K562 (cell line): ENCODE data around the gene STX1B. TPM values are rescaled to one million over a fixed set of nuclear protein-coding genes. Genes with fewer than 3 reads are reported as not detected.

Experiments
- BRF2 ChIP-seq: IDR thresholded peaks from 3 replicates; pipeline ENCODE4 v1.6.1; 2011; ENCODE audit warnings: borderline replicate concordance, mild to moderate bottlenecking; ENCODE audit not compliant: insufficient read length, insufficient read depth
- CBX1 ChIP-seq: sonication (generic); IDR thresholded peaks from 2 replicates; pipeline ENCODE4 v1.6.1; 2016; ENCODE audit warnings: antibody characterized with exemption, low read depth, mild to moderate bottlenecking
- ELF2 ChIP-seq: fragments of 250-450 bp; sonication (Bioruptor Pico); IDR thresholded peaks from 2 replicates; pipeline ENCODE4 v1.5.0; 2021; ENCODE audit warnings: mild to moderate bottlenecking
- GABPA ChIP-seq: fragments of 200-800 bp; sonication (Bioruptor generic); conservative IDR thresholded peaks from 2 replicates; pipeline ENCODE4 v1.6.1; 2016; ENCODE audit warnings: low read depth, missing genetic modification characterization, missing compliant biosample characterization
- GABPB1 ChIP-seq: sonication (generic); formaldehyde crosslinking; IDR thresholded peaks from 2 replicates; pipeline ENCODE4 v1.8.0; 2022; ENCODE audit warnings: mild to moderate bottlenecking, missing genetic modification reagents
- L3MBTL2 ChIP-seq: fragments of 450-650 bp; IDR thresholded peaks from 2 replicates; pipeline ENCODE4 v1.6.1; 2016; ENCODE audit warnings: mild to moderate bottlenecking, moderate library complexity
- PHF8 ChIP-seq: fragments of 200-600 bp; sonication (generic); IDR thresholded peaks from 2 replicates; pipeline ENCODE4 v1.6.1; 2012; ENCODE audit warnings: mixed run types, mild to moderate bottlenecking, inconsistent platforms, low read length, moderate library complexity, borderline replicate concordance
- PYGO2 ChIP-seq: fragments of 450-650 bp; IDR thresholded peaks from 2 replicates; pipeline ENCODE4 v1.6.1; 2016; ENCODE audit warnings: mild to moderate bottlenecking, missing genetic modification characterization, moderate library complexity, missing compliant biosample characterization
- SPI1 ChIP-seq: IDR thresholded peaks from 2 replicates; pipeline ENCODE4 v1.6.1; 2011; ENCODE audit warnings: low read depth, low read length, control low read depth, borderline replicate concordance
- XRCC4 ChIP-seq: IDR thresholded peaks from one replicate; pipeline ENCODE4 v1.6.1; 2011; ENCODE audit not compliant: insufficient read depth, insufficient read length; ENCODE audit errors: extremely low read depth
- ZBTB40 ChIP-seq, 2 experiments: fragments of 450-650 bp in 1 of 2; sonication (generic) in 1 of 2; formaldehyde crosslinking in 1 of 2; IDR thresholded peaks; 2 replicates each; pipeline versions ENCODE4 v1.7.1 to v1.9.0; 2016 to 2022; ENCODE audit warnings: inconsistent platforms in 1 of 2, mild to moderate bottlenecking in 1 of 2, missing genetic modification reagents in 1 of 2
- ZFX ChIP-seq: sonication (generic); formaldehyde crosslinking; IDR thresholded peaks from 2 replicates; pipeline ENCODE4 v1.8.0; 2022; ENCODE audit warnings: mild to moderate bottlenecking, missing genetic modification reagents, moderate library complexity
- ZNF316 ChIP-seq: fragments of 450-650 bp; IDR thresholded peaks from 2 replicates; pipeline ENCODE4 v1.6.1; 2016
- ZNF696 ChIP-seq: fragments of 250-450 bp; sonication (Bioruptor Pico); conservative IDR thresholded peaks from 2 replicates; pipeline ENCODE4 v1.4.0; 2020; ENCODE audit warnings: mild to moderate bottlenecking, moderate library complexity
- polyA plus RNA-seq, 8 experiments: library from polyadenylated mRNA; depleted of rRNA in 4 of 8; stranded (reverse) in 5 of 8; unstranded in 3 of 8; fragments of >200 nt; fragmentation: Nextera tagmentation in 2 of 8; fragmentation: Illumina TruSeq in 1 of 8; extraction: Ambion mirVana in 2 of 8; extraction: Trizol in 1 of 8; gene quantifications; 2 replicates each; pipeline versions ENCODE4 v1.2.1 to v1.2.3, GENCODE V29; 2011 to 2014; ENCODE audit warnings: inconsistent platforms in 1 of 8, missing spikeins in 1 of 8
- total RNA-seq, 7 experiments: library from RNA; depleted of rRNA in 6 of 7; stranded (reverse); fragments of >200 nt in 6 of 7; fragmentation: Illumina TruSeq in 2 of 7; extraction: Trizol in 2 of 7; gene quantifications; 2 replicates each; pipeline versions ENCODE4 v1.2.1 to v1.2.3, GENCODE V29; 2011 to 2021; ENCODE audit warnings: low replicate concordance in 1 of 7

Gene STX1B
- total and polyA plus RNA-seq, 9 of the 15 experiments (the other 6 are each of a cell fraction or from before 2014, with no cell fraction given): 0.07 to 2.5 (median 0.86) TPM

DNA sequence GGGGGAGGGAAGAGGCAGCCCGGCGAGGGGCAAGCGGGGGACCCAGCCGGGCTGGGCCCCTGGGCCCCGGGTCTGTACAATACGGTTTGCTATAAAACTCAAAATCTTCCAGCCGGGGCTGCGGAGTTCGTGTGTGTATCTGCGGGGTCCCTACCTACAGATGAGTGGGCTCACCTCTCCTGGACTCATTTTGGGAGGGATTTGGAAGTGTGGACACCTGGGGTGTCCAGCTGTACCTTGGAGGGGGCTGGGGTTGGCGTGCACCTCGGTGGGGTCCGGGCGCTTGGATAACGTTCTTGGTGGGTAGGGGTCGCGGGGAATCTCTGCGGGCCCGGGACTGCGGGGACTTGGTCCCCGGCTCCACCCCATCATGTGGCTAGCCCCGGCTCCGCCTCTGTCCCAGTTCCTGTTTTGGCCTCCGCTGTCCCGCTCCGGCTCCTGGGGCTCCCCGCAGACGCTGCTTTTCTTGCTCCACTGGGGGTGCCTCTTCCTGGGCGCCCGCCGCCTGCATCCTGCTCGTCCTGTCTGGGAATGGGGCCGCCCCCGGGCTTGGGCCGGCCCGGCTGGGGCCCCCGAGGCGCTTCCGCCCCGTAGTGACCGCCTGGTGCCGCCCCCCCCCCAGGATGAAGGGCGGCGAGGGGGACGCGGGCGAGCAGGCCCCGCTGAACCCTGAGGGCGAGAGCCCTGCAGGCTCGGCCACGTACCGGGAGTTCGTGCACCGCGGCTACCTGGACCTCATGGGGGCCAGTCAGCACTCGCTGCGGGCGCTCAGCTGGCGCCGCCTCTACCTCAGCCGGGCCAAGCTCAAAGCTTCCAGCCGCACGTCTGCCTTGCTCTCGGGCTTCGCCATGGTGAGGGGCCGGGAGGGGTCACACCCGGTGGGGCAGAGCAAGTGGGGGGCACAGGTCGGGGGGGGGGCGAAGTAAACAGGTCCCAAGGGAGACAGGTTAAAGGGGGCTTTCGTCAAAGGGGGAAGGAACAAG, 61.5 kb downstream of the STX1B start, which contains the start of gene ORAI3 (continued):
- TF ChIP-seq ZNF316 (0 out of 2 replicates have a peak, but pooled peaks have one; percentile 4), SPI1 (peak; percentile 98), CBX1 (peak; percentile 48; the same call in 1 of the 2 replicates), BRF2 (no peak), PHF8 (peak; percentile 40; the same call in 1 of the 2 replicates), XRCC4 (no peak), L3MBTL2 (peak; percentile 54; the same call in 1 of the 2 replicates), ZNF696 (CRISPR knock-in tag) (no peak), PYGO2 (tag) (no peak), GABPA (tag) (peak; percentile 49), ZFX (CRISPR knock-in tag) (peak; percentile 83), ELF2 (CRISPR knock-in tag) (peak; percentile 71), ZBTB40 (IDR thresholded peaks at IDR 0.05) (peak; percentile 64; the same call in 1 of the 2 replicates), ZBTB40 (CRISPR knock-in tag; IDR thresholded peaks at IDR 0.05) (no peak), GABPB1 (CRISPR knock-in tag) (peak; percentile 58; the same call in 1 of the 2 replicates)
